IPS-20b (cell line): Measurements from ENCODE around the gene RHOB.
"Not testable (repeated sequence)": the region's sequence is repeated elsewhere in the genome, so short reads cannot be mapped to it uniquely, and the experiment has no call there.

Source experiments
- H3K27ac ChIP-seq: one replicate; pipeline ENCODE4 v1.5.1; 2013; ENCODE audit warnings: low read length
- H3K27me3 ChIP-seq: 2 replicates; pipeline ENCODE4 v1.6.1; 2013; ENCODE audit warnings: mild to moderate bottlenecking, low read length, inconsistent platforms; ENCODE audit not compliant: insufficient read depth
- H3K36me3 ChIP-seq: 2 replicates; pipeline ENCODE4 v1.6.1; 2013; ENCODE audit warnings: low read depth, mild to moderate bottlenecking, inconsistent platforms, low read length, moderate library complexity; ENCODE audit not compliant: insufficient read depth
- H3K4me1 ChIP-seq: 2 replicates; pipeline ENCODE4 v1.6.1; 2013; ENCODE audit warnings: mild to moderate bottlenecking, control low read depth, inconsistent platforms, low read length, moderate library complexity; ENCODE audit not compliant: insufficient read depth
- H3K4me3 ChIP-seq: 2 replicates; pipeline ENCODE4 v1.5.1; 2013; ENCODE audit warnings: mild to moderate bottlenecking, low read length, inconsistent platforms
- H3K9ac ChIP-seq: 2 replicates; pipeline ENCODE4 v1.6.1; 2013; ENCODE audit warnings: low read depth, mild to moderate bottlenecking, inconsistent platforms, low read length, moderate library complexity
- H3K9me3 ChIP-seq: 2 replicates; pipeline ENCODE4 v1.6.1; 2013; ENCODE audit warnings: mild to moderate bottlenecking, low read depth, low read length, inconsistent platforms; ENCODE audit not compliant: insufficient read depth

RHOB gene

DNA sequence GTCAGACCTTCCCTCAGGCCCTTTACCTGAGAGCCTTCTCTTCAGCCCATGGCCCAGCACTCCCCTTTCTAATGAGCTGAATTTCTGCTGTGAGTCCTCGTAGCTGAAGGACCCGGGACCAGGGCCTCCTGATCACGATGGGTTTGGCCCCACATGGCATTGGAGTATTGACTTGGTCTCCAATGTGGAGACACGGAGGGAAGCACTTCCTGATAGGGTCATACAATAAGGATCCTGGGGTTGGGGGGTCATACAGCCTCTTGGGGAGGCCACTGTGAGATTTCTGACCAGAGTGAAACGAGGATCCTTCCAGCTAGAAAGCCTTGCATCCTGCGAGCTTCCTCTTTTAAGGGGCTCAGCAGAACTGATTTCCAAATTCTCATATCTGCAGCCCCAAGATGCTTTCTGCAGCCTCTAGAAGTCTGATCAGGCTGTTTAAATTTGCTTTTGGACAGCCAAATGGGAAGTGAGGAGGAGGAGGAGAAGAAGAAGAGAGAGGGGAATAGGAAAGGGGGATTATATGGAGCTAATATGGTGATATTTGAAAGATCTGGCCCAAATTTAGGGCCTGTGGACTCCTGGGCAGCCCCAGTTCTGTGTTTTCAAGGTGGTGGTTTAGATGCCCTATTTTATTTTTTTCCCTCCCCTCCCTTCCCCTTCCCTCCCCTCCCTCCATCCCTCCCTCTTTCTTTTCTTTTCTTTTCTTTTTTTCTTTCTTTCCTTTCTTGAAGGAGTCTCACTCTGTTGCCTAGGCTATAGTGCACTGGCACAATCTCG is 38.9 kb downstream of the RHOB start:
- H3K36me3 ChIP-seq = no peaks in the 10 kb centered on the region
- no peak overlapping the region for H3K9ac ChIP-seq
- no peaks in the 10 kb centered on the region for H3K9me3 ChIP-seq
- peaks cover 14% of the 10 kb centered on the region for H3K4me1 ChIP-seq
- no peak overlapping the region for H3K27ac ChIP-seq
- H3K27me3 ChIP-seq = peaks cover 13% of the 10 kb centered on the region; the same call in 1 of the 2 replicates
- H3K4me3 ChIP-seq = no peak overlapping the region

DNA sequence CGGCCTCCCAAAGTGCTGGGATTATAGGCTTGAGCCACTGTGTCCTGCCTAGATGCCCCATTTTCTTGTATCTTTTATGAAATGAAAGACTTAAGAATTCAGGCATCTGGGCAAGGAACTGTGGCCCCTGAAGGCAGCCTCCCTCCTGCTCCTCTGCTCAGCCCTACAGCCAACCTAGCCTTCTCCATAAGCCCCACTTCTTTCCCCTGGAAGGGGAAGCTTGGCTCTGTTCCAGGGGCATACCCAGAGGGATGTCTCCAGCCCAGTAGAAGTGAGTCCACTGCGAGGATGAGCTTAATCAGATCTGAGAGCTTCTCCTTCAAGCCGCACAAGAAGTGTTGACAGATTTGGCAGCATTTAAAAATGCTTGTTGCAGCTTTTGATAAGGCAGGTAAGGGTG is 39.7 kb downstream of the RHOB start:
- H3K27ac ChIP-seq = no peak overlapping the region
- peaks cover 14% of the 10 kb centered on the region for H3K4me1 ChIP-seq
- peaks cover 13% of the 10 kb centered on the region; the same call in 1 of the 2 replicates for H3K27me3 ChIP-seq
- H3K9ac ChIP-seq = no peak overlapping the region
- H3K36me3 ChIP-seq = no peaks in the 10 kb centered on the region
- H3K9me3 ChIP-seq = no peaks in the 10 kb centered on the region
- H3K4me3 ChIP-seq = no peak overlapping the region

DNA sequence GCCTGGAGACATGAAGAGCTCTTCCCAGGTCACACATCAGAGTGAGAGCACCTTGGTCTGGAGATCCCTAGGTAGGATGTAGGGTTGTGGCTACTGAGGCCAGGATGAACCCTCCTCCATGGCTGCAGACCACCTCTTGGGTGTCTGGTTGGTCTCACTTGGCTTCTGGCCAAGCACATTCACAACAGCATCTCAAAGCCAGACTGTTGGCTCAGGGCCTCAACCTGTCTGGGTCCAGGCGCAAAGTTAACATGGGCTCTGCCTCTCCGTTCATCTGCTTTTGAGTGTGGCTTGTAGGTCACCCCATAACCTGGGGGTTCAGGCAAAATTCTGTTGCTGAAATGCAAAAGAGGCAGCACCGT is 40.1 kb downstream of the RHOB start:
- no peak overlapping the region for H3K27ac ChIP-seq
- peaks cover 14% of the 10 kb centered on the region for H3K4me1 ChIP-seq
- H3K4me3 ChIP-seq = no peak overlapping the region
- no peaks in the 10 kb centered on the region for H3K9me3 ChIP-seq
- peaks cover 13% of the 10 kb centered on the region; the same call in 1 of the 2 replicates for H3K27me3 ChIP-seq
- no peak overlapping the region for H3K9ac ChIP-seq
- H3K36me3 ChIP-seq = no peaks in the 10 kb centered on the region

GRCh38 chr2:20487392-20488174 is 40.7 kb downstream of the RHOB start:
- Histone ChIP-seq H3K4me1 (peaks cover 14% of the 10 kb centered on the region), H3K27me3 (peaks cover 13% of the 10 kb centered on the region; the same call in 1 of the 2 replicates), H3K4me3 (no peak overlapping the region), H3K36me3 (no peaks in the 10 kb centered on the region), H3K9ac (no peak overlapping the region), H3K27ac (no peak overlapping the region), H3K9me3 (no peaks in the 10 kb centered on the region)

- Histone ChIP-seq H3K36me3 (no peaks in the 10 kb centered on the region), H3K4me3 (no peak overlapping the region), H3K9me3 (no peaks in the 10 kb centered on the region), H3K27me3 (peaks cover 13% of the 10 kb centered on the region; the same call in 1 of the 2 replicates), H3K27ac (no peak overlapping the region), H3K9ac (no peak overlapping the region), H3K4me1 (peaks cover 14% of the 10 kb centered on the region)
Observed at GRCh38 chr2:20488201-20488641, 41.3 kb downstream of the RHOB start.

GRCh38 chr2:20488782-20489181 is 41.9 kb downstream of the RHOB start:
- H3K27ac ChIP-seq = no peak overlapping the region

DNA sequence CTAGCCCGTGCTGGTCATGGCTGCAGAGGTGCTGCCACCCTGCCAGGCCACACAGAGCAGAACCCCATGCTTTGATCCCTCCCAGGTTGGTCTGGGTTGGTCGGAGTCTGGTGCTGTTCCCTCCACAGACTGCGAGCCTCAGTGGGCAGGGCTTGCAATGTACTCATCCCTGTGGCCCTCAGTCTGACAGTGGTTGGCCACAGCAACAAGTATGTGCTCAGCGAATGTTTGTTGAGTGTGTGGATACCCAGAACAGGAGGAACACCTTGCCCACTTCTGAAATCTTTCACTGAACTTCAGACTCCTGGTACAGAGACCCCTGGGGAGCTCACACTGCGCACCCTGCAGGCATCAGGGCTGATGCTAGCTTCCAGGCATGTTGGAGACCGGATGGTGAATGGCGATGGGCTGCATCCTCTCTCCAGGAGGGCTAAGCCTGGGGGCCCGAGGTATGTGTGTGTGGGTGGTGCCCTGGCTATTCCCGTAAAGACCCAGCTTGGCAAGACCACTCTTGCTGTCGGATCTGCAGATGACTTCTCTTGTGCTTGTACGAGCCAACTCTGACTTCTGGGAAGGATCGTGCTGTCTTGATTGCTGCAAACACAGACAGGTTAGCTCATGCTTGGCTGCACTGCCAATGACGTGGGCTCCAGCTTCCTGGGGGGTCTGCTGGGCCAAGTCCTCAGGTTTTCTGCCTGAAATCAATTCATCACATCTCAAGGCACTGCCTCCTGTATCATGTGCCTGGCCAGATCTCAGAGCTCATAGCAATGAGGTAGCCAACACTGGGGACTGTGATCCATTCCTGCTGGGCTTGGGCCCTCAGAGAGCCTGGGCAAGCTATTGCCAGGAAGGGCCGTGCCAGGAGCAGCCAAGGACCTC is 43.7 kb downstream of the RHOB start:
- no peaks in the 10 kb centered on the region for H3K36me3 ChIP-seq
- H3K9ac ChIP-seq = no peak overlapping the region
- H3K4me3 ChIP-seq = no peak overlapping the region
- peaks cover 16% of the 10 kb centered on the region for H3K4me1 ChIP-seq
- H3K27ac ChIP-seq = no peak overlapping the region
- peaks cover 8% of the 10 kb centered on the region; the same call in 1 of the 2 replicates for H3K27me3 ChIP-seq
- no peaks in the 10 kb centered on the region for H3K9me3 ChIP-seq

More at GRCh38 chr2:20488782-20489181, 41.9 kb downstream of the RHOB start:
- H3K4me1 ChIP-seq = peaks cover 14% of the 10 kb centered on the region
- no peaks in the 10 kb centered on the region for H3K9me3 ChIP-seq
- no peak overlapping the region for H3K4me3 ChIP-seq
- H3K9ac ChIP-seq = no peak overlapping the region
- H3K27me3 ChIP-seq = peaks cover 8% of the 10 kb centered on the region; the same call in 1 of the 2 replicates
- H3K36me3 ChIP-seq = no peaks in the 10 kb centered on the region

- no peaks in the 10 kb centered on the region for H3K9me3 ChIP-seq
- H3K27ac ChIP-seq = no peak overlapping the region
- peaks cover 8% of the 10 kb centered on the region; the same call in 1 of the 2 replicates for H3K27me3 ChIP-seq
- no peak overlapping the region for H3K9ac ChIP-seq
- H3K36me3 ChIP-seq = no peaks in the 10 kb centered on the region
- no peak overlapping the region for H3K4me3 ChIP-seq
- H3K4me1 ChIP-seq = peaks cover 19% of the 10 kb centered on the region
Observed at GRCh38 chr2:20491739-20492531, 45.1 kb downstream of the RHOB start.

GRCh38 chr2:20493095-20493494 is 46.2 kb downstream of the RHOB start:
- not testable (repeated sequence) for H3K36me3 ChIP-seq, H3K9me3 ChIP-seq, H3K27ac ChIP-seq, H3K27me3 ChIP-seq, H3K4me3 ChIP-seq, H3K9ac ChIP-seq
- H3K4me1 ChIP-seq = peaks cover 11% of the 10 kb centered on the region

DNA sequence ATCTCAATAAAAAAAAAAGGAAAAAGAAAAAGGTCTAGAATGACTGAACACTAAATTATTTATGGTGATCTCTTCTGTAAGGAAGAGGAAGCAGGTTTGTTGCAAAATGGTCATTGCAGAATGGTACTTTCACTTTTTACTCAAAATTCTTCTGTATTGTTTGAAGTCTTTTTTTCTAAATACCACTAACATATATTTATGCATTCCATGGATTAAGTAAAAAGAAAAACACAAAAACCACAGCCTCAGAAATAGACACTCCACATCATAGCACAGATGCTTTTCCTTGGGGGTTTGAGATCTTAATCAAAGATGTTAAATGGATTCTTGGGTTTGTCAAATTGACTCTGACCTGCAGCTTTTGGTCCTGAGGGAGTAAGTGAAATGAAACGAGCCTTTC is 47.4 kb downstream of the RHOB start:
- Histone ChIP-seq H3K4me3 (no peak overlapping the region), H3K9me3 (no peaks in the 10 kb centered on the region), H3K4me1 (peaks cover 7% of the 10 kb centered on the region; the same call in 1 of the 2 replicates), H3K36me3 (no peaks in the 10 kb centered on the region), H3K9ac (no peak overlapping the region), H3K27me3 (no peaks in the 10 kb centered on the region), H3K27ac (no peak overlapping the region)
